ENCODE measurements around the gene C1orf50.

The C1orf50 gene

DNA sequence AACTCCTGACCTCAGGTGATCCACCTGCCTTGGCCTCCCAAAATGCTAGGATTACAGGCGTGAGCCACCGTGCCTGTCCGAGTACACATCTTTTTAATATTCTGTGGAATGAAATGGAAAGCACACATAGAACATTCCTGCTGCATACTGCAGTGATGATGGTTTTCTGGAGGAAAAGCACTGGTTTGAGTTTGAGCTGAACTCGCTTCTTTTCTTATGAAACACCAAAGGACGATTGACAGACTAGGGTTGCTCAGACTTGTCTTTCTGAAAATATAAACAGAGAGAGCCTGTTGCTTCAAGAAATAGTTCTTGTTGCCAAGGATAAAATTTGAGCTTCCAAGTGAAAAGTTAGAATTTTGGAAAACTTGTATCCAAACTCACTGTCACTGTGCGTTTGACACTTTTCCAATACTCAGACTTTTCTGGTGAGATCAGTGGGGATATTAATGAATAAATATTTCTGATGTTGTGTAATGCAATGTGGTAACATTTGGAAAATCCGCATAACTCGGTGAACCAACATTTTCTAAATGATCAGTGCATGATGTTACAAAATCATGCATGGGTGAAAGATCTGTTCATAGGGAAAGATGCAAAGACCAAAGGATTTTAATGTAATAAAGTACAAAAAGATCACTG, 34.9 kb downstream of the C1orf50 start:
- TF ChIP-seq, protein P1, sequence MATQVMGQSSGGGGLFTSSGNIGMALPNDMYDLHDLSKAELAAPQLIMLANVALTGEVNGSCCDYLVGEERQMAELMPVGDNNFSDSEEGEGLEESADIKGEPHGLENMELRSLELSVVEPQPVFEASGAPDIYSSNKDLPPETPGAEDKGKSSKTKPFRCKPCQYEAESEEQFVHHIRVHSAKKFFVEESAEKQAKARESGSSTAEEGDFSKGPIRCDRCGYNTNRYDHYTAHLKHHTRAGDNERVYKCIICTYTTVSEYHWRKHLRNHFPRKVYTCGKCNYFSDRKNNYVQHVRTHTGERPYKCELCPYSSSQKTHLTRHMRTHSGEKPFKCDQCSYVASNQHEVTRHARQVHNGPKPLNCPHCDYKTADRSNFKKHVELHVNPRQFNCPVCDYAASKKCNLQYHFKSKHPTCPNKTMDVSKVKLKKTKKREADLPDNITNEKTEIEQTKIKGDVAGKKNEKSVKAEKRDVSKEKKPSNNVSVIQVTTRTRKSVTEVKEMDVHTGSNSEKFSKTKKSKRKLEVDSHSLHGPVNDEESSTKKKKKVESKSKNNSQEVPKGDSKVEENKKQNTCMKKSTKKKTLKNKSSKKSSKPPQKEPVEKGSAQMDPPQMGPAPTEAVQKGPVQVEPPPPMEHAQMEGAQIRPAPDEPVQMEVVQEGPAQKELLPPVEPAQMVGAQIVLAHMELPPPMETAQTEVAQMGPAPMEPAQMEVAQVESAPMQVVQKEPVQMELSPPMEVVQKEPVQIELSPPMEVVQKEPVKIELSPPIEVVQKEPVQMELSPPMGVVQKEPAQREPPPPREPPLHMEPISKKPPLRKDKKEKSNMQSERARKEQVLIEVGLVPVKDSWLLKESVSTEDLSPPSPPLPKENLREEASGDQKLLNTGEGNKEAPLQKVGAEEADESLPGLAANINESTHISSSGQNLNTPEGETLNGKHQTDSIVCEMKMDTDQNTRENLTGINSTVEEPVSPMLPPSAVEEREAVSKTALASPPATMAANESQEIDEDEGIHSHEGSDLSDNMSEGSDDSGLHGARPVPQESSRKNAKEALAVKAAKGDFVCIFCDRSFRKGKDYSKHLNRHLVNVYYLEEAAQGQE (IDR thresholded peaks at IDR 0.05; ENCODE audit: insufficient replicate concordance, low read depth) = no peak
- TF ChIP-seq, protein P2, sequence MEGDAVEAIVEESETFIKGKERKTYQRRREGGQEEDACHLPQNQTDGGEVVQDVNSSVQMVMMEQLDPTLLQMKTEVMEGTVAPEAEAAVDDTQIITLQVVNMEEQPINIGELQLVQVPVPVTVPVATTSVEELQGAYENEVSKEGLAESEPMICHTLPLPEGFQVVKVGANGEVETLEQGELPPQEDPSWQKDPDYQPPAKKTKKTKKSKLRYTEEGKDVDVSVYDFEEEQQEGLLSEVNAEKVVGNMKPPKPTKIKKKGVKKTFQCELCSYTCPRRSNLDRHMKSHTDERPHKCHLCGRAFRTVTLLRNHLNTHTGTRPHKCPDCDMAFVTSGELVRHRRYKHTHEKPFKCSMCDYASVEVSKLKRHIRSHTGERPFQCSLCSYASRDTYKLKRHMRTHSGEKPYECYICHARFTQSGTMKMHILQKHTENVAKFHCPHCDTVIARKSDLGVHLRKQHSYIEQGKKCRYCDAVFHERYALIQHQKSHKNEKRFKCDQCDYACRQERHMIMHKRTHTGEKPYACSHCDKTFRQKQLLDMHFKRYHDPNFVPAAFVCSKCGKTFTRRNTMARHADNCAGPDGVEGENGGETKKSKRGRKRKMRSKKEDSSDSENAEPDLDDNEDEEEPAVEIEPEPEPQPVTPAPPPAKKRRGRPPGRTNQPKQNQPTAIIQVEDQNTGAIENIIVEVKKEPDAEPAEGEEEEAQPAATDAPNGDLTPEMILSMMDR (IDR thresholded peaks at IDR 0.05; ENCODE audit: insufficient read depth, low read length) = no peak
- TF ChIP-seq POLR2AphosphoS5 (IDR thresholded peaks at IDR 0.05; ENCODE audit: low read depth) (no peak), SPI1 (IDR thresholded peaks at IDR 0.05; ENCODE audit: borderline replicate concordance, low read depth) (no peak), GABPA (IDR thresholded peaks at IDR 0.05; ENCODE audit: low read depth) (no peak)
- DNase-seq (ENCODE audit: low read depth in 1 of 2, low spot score in 1 of 2) = no peak
- H3K27me3 ChIP-seq (ENCODE audit: insufficient read depth, poor library complexity, severe bottlenecking) = no peaks in the 10 kb centered on the region
- H3K4me3 ChIP-seq (replicated peaks; ENCODE audit: insufficient read depth, low read length) = no peak overlapping the region
- H3K27ac ChIP-seq (replicated peaks) = no peak overlapping the region

DNA sequence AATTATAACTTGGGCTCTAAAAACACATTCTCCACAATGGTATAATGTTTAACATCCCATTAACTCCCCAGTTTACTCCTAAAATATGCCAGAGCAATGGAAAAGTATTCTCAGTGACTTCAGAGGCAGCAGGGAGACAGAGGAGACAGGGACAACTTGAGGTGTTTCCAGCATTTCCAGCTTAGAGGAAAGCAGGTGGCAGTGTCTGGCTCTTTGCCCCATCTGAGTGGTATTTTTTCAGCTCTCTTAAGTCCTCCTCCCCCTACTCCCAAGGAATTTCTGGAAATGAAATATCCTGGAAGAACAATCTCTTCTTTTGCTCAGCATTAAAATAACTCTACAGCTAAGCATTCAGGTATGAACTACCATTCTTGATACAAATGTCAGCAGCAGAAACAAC, 39.1 kb downstream of the C1orf50 start:
- no peak overlapping the region for H3K27ac ChIP-seq (replicated peaks)
- TF ChIP-seq SPI1 (IDR thresholded peaks at IDR 0.05; ENCODE audit: borderline replicate concordance, low read depth) (no peak), POLR2AphosphoS5 (IDR thresholded peaks at IDR 0.05; ENCODE audit: low read depth) (no peak), GABPA (IDR thresholded peaks at IDR 0.05; ENCODE audit: low read depth) (no peak)
- TF ChIP-seq, protein P2 (IDR thresholded peaks at IDR 0.05; ENCODE audit: insufficient read depth, low read length) = no peak
- TF ChIP-seq, protein P1 (IDR thresholded peaks at IDR 0.05; ENCODE audit: insufficient replicate concordance, low read depth) = no peak
- no peaks in the 10 kb centered on the region for H3K27me3 ChIP-seq (ENCODE audit: insufficient read depth, poor library complexity, severe bottlenecking)
- H3K4me3 ChIP-seq (replicated peaks; ENCODE audit: insufficient read depth, low read length) = no peak overlapping the region
- DNase-seq (ENCODE audit: low read depth in 1 of 2, low spot score in 1 of 2) = no peak

DNA sequence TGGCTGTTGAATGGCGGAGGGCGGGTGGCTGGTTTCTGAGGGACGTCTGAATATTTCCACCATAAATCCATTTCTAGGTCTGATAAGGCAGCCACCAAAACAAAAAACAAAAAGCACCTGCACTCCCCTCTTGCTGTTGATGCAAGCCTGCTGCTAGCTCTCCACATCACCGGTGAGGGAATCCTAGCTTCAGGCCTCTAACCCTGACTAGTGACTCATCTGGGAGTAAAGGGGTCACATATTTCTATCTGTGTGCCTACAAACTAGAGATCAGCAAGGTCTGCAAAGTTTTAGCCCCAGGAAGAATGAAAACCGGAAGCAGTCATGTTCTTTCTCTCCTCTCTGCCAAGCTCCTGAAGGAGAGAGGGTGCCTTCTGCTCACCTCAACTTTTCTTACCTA, 39.5 kb downstream of the C1orf50 start:
- H3K4me3 ChIP-seq (replicated peaks; ENCODE audit: insufficient read depth, low read length) = no peak overlapping the region

More for the DNA sequence above, 39.5 kb downstream of the C1orf50 start:
- H3K27me3 ChIP-seq (ENCODE audit: insufficient read depth, poor library complexity, severe bottlenecking) = no peaks in the 10 kb centered on the region
- no peak overlapping the region for H3K27ac ChIP-seq (replicated peaks)
- no peak for DNase-seq (ENCODE audit: low read depth in 1 of 2, low spot score in 1 of 2)
- TF ChIP-seq, protein P1 (IDR thresholded peaks at IDR 0.05; ENCODE audit: insufficient replicate concordance, low read depth) = no peak

All from HL-60 (cell line).